ENCODE results near the gene MIXL1. TPM values are rescaled to one million over a fixed set of nuclear protein-coding genes. Genes with fewer than 3 reads are reported as not detected.
A peak's percentile ranks its signal among the peaks of the same experiment; 100 is the strongest.
"Not testable (repeated sequence)": the region's sequence is repeated elsewhere in the genome, so short reads cannot be mapped to it uniquely, and the experiment has no call there.

MIXL1 gene
- total RNA-seq, 2 experiments from 2014 or later = not detected

- peak; percentile 31 for DNase-seq
- Mint-ChIP-seq H3K27ac (no peak overlapping the region), H3K4me1 (no peaks in the 10 kb centered on the region), H3K4me3 (no peak overlapping the region), H3K36me3 (ENCODE audit: low read depth) (no peaks in the 10 kb centered on the region), H3K9me3 (ENCODE audit: low read depth) (no peaks in the 10 kb centered on the region), H3K27me3 (peaks cover 2% of the 10 kb centered on the region)
- POLR2A ChIA-PET = no interaction called here
- intact Hi-C loops (cut with DNase I, micrococcal nuclease) = no loop called here
- CTCF ChIA-PET = interaction anchor here (0.9 to 1.8 kb wide), 4 partner anchors 31 to 92 kb away, joined by 3 to 14 read pairs (median 3); no protein-coding TSS in a partner anchor
- ATAC-seq = no peak
Measured at GRCh38 chr1:226201029-226201593, 22.4 kb upstream of the MIXL1 start.

- Mint-ChIP-seq H3K27me3 (peaks cover 2% of the 10 kb centered on the region), H3K36me3 (ENCODE audit: low read depth) (no peaks in the 10 kb centered on the region), H3K9me3 (ENCODE audit: low read depth) (no peaks in the 10 kb centered on the region), H3K27ac (no peak overlapping the region), H3K4me3 (no peak overlapping the region), H3K4me1 (no peaks in the 10 kb centered on the region)
- intact Hi-C loops (cut with DNase I, micrococcal nuclease) = no loop called here
- no peak for ATAC-seq
- no peak for DNase-seq
- ChIA-PET POLR2A (interaction anchor here (0.9 kb wide), 1 partner anchor 105 kb away, joined by 3 read pairs; no protein-coding TSS in a partner anchor), CTCF (interaction anchor here (0.8 to 1.0 kb wide), 4 partner anchors 10 to 342 kb away, joined by 3 to 4 read pairs (median 3); no protein-coding TSS in a partner anchor)
Measured at GRCh38 chr1:226202246-226202645, 21.2 kb upstream of the MIXL1 start.

GRCh38 chr1:226202666-226203065, 20.8 kb upstream of the MIXL1 start:
- H3K27me3 Mint-ChIP-seq; ATAC-seq; H3K9me3 Mint-ChIP-seq (ENCODE audit: low read depth); H3K36me3 Mint-ChIP-seq (ENCODE audit: low read depth); intact Hi-C loops (cut with DNase I, micrococcal nuclease); H3K27ac Mint-ChIP-seq; H3K4me1 Mint-ChIP-seq; DNase-seq; H3K4me3 Mint-ChIP-seq: not testable (repeated sequence)
- ChIA-PET POLR2A (interaction anchor here (0.9 kb wide), 1 partner anchor 105 kb away, joined by 3 read pairs; no protein-coding TSS in a partner anchor), CTCF (interaction anchor here (0.8 to 1.0 kb wide), 4 partner anchors 10 to 341 kb away, joined by 3 to 4 read pairs (median 3); no protein-coding TSS in a partner anchor)

- Mint-ChIP-seq H3K36me3 (ENCODE audit: low read depth) (no peaks in the 10 kb centered on the region), H3K27me3 (peaks cover 2% of the 10 kb centered on the region), H3K9me3 (ENCODE audit: low read depth) (no peaks in the 10 kb centered on the region), H3K27ac (no peak overlapping the region), H3K4me3 (no peak overlapping the region), H3K4me1 (no peaks in the 10 kb centered on the region)
- no peak for DNase-seq
- intact Hi-C loops (cut with DNase I, micrococcal nuclease) = no loop called here
- POLR2A ChIA-PET = interaction anchor here (0.9 kb wide), 1 partner anchor 104 kb away, joined by 3 read pairs; no protein-coding TSS in a partner anchor
- ATAC-seq = peak; percentile 58
- CTCF ChIA-PET = no interaction called here
Measured at GRCh38 chr1:226203240-226203639, 20.2 kb upstream of the MIXL1 start.

GRCh38 chr1:226203655-226204054, 19.8 kb upstream of the MIXL1 start:
- no peaks in the 10 kb centered on the region for H3K9me3 Mint-ChIP-seq (ENCODE audit: low read depth)
- intact Hi-C loops (cut with DNase I, micrococcal nuclease) = no loop called here
- CTCF ChIA-PET = no interaction called here
- H3K4me3 Mint-ChIP-seq = no peak overlapping the region
- POLR2A ChIA-PET = no interaction called here
- H3K36me3 Mint-ChIP-seq (ENCODE audit: low read depth) = no peaks in the 10 kb centered on the region
- ATAC-seq (no peak), DNase-seq (no peak)
- no peak overlapping the region for H3K27ac Mint-ChIP-seq
- H3K4me1 Mint-ChIP-seq = no peaks in the 10 kb centered on the region
- peaks cover 2% of the 10 kb centered on the region for H3K27me3 Mint-ChIP-seq

GRCh38 chr1:226204198-226204597, 19.3 kb upstream of the MIXL1 start:
- peaks cover 2% of the 10 kb centered on the region for H3K27me3 Mint-ChIP-seq
- H3K36me3 Mint-ChIP-seq (ENCODE audit: low read depth) = no peaks in the 10 kb centered on the region
- ATAC-seq = no peak
- H3K27ac Mint-ChIP-seq = no peak overlapping the region
- no peaks in the 10 kb centered on the region for H3K9me3 Mint-ChIP-seq (ENCODE audit: low read depth)
- no peak for DNase-seq
- intact Hi-C loops (cut with DNase I, micrococcal nuclease) = no loop called here
- ChIA-PET POLR2A (no interaction called here), CTCF (no interaction called here)
- H3K4me3 Mint-ChIP-seq = no peak overlapping the region
- no peaks in the 10 kb centered on the region for H3K4me1 Mint-ChIP-seq

GRCh38 chr1:226207048-226207447, 16.4 kb upstream of the MIXL1 start:
- no peak overlapping the region for H3K27ac Mint-ChIP-seq
- H3K4me1 Mint-ChIP-seq = no peaks in the 10 kb centered on the region
- CTCF ChIA-PET = interaction anchor here (1.0 kb wide), 1 partner anchor 142 kb away, joined by 3 read pairs; no protein-coding TSS in a partner anchor

GRCh38 chr1:226209307-226210059, 14.0 kb upstream of the MIXL1 start:
- DNase-seq = no peak
- ChIA-PET POLR2A (interaction anchor here (0.5 kb wide), 1 partner anchor 150 kb away, joined by 4 read pairs; no protein-coding TSS in a partner anchor), CTCF (interaction anchor here (1.7 kb wide), 1 partner anchor 84 kb away, joined by 9 read pairs; no protein-coding TSS in a partner anchor)
- Mint-ChIP-seq H3K27ac (no peak overlapping the region), H3K27me3 (no peaks in the 10 kb centered on the region), H3K36me3 (ENCODE audit: low read depth) (no peaks in the 10 kb centered on the region), H3K4me3 (no peak overlapping the region), H3K9me3 (ENCODE audit: low read depth) (no peaks in the 10 kb centered on the region), H3K4me1 (no peaks in the 10 kb centered on the region)
- intact Hi-C loops (cut with DNase I, micrococcal nuclease) = no loop called here
- no peak for ATAC-seq

More at GRCh38 chr1:226207048-226207447, 16.4 kb upstream of the MIXL1 start:
- Mint-ChIP-seq H3K27me3 (peaks cover 2% of the 10 kb centered on the region), H3K4me3 (no peak overlapping the region), H3K36me3 (ENCODE audit: low read depth) (no peaks in the 10 kb centered on the region), H3K9me3 (ENCODE audit: low read depth) (no peaks in the 10 kb centered on the region)
- intact Hi-C loops (cut with DNase I, micrococcal nuclease) = no loop called here
- POLR2A ChIA-PET = no interaction called here
- no peak for DNase-seq
- no peak for ATAC-seq

- no peak for ATAC-seq
- no peaks in the 10 kb centered on the region for H3K36me3 Mint-ChIP-seq (ENCODE audit: low read depth)
- H3K27me3 Mint-ChIP-seq = no peaks in the 10 kb centered on the region
- POLR2A ChIA-PET = interaction anchor here (0.6 to 1.0 kb wide), 3 partner anchors 85 to 146 kb away, joined by 3 to 4 read pairs (median 3); no protein-coding TSS in a partner anchor
- CTCF ChIA-PET = interaction anchor here (0.6 to 2.1 kb wide), 4 partner anchors 14 to 123 kb away, joined by 3 to 12 read pairs (median 4); no protein-coding TSS in a partner anchor
- DNase-seq = no peak
- H3K4me1 Mint-ChIP-seq = no peaks in the 10 kb centered on the region
- H3K27ac Mint-ChIP-seq = no peak overlapping the region
- H3K4me3 Mint-ChIP-seq = no peak overlapping the region
- intact Hi-C loops (cut with DNase I, micrococcal nuclease) = no loop called here
- H3K9me3 Mint-ChIP-seq (ENCODE audit: low read depth) = no peaks in the 10 kb centered on the region
Measured at GRCh38 chr1:226210571-226211176, 12.8 kb upstream of the MIXL1 start.

GRCh38 chr1:226211181-226211821, 12.2 kb upstream of the MIXL1 start:
- ChIA-PET POLR2A (interaction anchor here (0.6 to 1.0 kb wide), 4 partner anchors 19 to 737 kb away, joined by 3 to 8 read pairs (median 4); no protein-coding TSS in a partner anchor), CTCF (interaction anchor here (0.6 to 2.1 kb wide), 5 partner anchors 12 to 122 kb away, joined by 3 to 12 read pairs (median 4); no protein-coding TSS in a partner anchor)
- H3K27me3 Mint-ChIP-seq = no peaks in the 10 kb centered on the region
- no peak for DNase-seq
- H3K4me3 Mint-ChIP-seq = no peak overlapping the region
- H3K4me1 Mint-ChIP-seq = no peaks in the 10 kb centered on the region
- intact Hi-C loops (cut with DNase I, micrococcal nuclease) = no loop called here
- H3K27ac Mint-ChIP-seq = no peak overlapping the region
- ATAC-seq = no peak
- H3K9me3 Mint-ChIP-seq (ENCODE audit: low read depth) = no peaks in the 10 kb centered on the region
- no peaks in the 10 kb centered on the region for H3K36me3 Mint-ChIP-seq (ENCODE audit: low read depth)

- no peak overlapping the region for H3K27ac Mint-ChIP-seq
- intact Hi-C loops (cut with DNase I, micrococcal nuclease) = no loop called here
- no peak overlapping the region for H3K4me3 Mint-ChIP-seq
- no peak for DNase-seq
- no peaks in the 10 kb centered on the region for H3K4me1 Mint-ChIP-seq
- no peaks in the 10 kb centered on the region for H3K27me3 Mint-ChIP-seq
- CTCF ChIA-PET = interaction anchor here (1.1 kb wide), 1 partner anchor 10 kb away, joined by 3 read pairs; no protein-coding TSS in a partner anchor
- POLR2A ChIA-PET = no interaction called here
- ATAC-seq = no peak
- no peaks in the 10 kb centered on the region for H3K36me3 Mint-ChIP-seq (ENCODE audit: low read depth)
- H3K9me3 Mint-ChIP-seq (ENCODE audit: low read depth) = no peaks in the 10 kb centered on the region
Measured at GRCh38 chr1:226212545-226212944, 10.9 kb upstream of the MIXL1 start.

Data from activated CD4-positive, alpha-beta T cell treated with anti-CD3 and anti-CD28 coated beads for 36 hours (primary cell).